IMR-90 (cell line): ENCODE measurements around the gene CDH23. TPM values are rescaled to one million over a fixed set of nuclear protein-coding genes. Genes with fewer than 3 reads are reported as not detected.

Experiments used
- ATAC-seq: fragments of 200-7000 bp; cut with Tn5 transposase; 2 replicates; pipeline ENCODE4 v1.9.1; 2020; ENCODE audit warnings: low read depth, mild to moderate bottlenecking, moderate library complexity
- BruUV-seq: library from RNA; stranded (reverse); fragments of 400-500 nt; replicated peaks from 2 replicates; lab custom pipeline; 2021; lab: Mats Ljungman, UMichigan
- CTCF ChIA-PET: fragments of 300-600 bp; formaldehyde crosslinking; extraction: SDS; loops from one replicate; lab custom pipeline; 2021; ENCODE audit warnings: antibody characterized with exemption; lab: Yijun Ruan, JAX
- POLR2A ChIA-PET: fragments of 300-600 bp; sonication (Branson Sonifier 250); formaldehyde crosslinking; loops from one replicate; lab custom pipeline; 2022; ENCODE audit warnings: antibody characterized with exemption; ENCODE audit not compliant: unreplicated experiment; lab: Charles Lee
- DNase-seq: peaks from one replicate; pipeline ENCODE4 v3.0.0; 2013
- H2AFZ ChIP-seq: replicated peaks from 2 replicates; pipeline ENCODE3; 2013; ENCODE audit warnings: low read length, mild to moderate bottlenecking; ENCODE audit not compliant: poor library complexity
- H2AK5ac ChIP-seq: 2 replicates; pipeline ENCODE4 v1.6.1; 2013; ENCODE audit warnings: low read depth, low read length, inconsistent platforms
- H2AK9ac ChIP-seq: replicated peaks from 2 replicates; pipeline ENCODE3; 2013; ENCODE audit warnings: mild to moderate bottlenecking, low read depth, low read length, moderate library complexity; ENCODE audit not compliant: poor library complexity
- H2BK120ac ChIP-seq: 2 replicates; pipeline ENCODE4 v1.6.1; 2013; ENCODE audit warnings: low read depth, low read length, inconsistent platforms
- H2BK15ac ChIP-seq: 3 replicates; pipeline ENCODE4 v1.6.1; 2013; ENCODE audit warnings: low read depth, low read length, inconsistent platforms
- H2BK20ac ChIP-seq: 2 replicates; pipeline ENCODE4 v1.6.1; 2013; ENCODE audit warnings: low read depth, mild to moderate bottlenecking, inconsistent platforms, low read length, moderate library complexity
- H2BK5ac ChIP-seq: 2 replicates; pipeline ENCODE4 v1.6.1; 2013; ENCODE audit warnings: mild to moderate bottlenecking, low read depth, low read length, inconsistent platforms; ENCODE audit not compliant: poor library complexity, severe bottlenecking
- H3K14ac ChIP-seq: replicated peaks from 2 replicates; pipeline ENCODE4 v1.6.1; 2013; ENCODE audit warnings: low read depth, low read length, inconsistent platforms
- H3K18ac ChIP-seq: 2 replicates; pipeline ENCODE4 v1.6.1; 2013; ENCODE audit warnings: low read depth, low read length, control low read depth
- H3K23ac ChIP-seq: 2 replicates; pipeline ENCODE4 v1.6.1; 2013; ENCODE audit warnings: low read depth, low read length, inconsistent platforms
- H3K27ac ChIP-seq: 2 replicates; pipeline ENCODE4 v1.5.1; 2013; ENCODE audit warnings: mild to moderate bottlenecking, control low read depth, low read length; ENCODE audit not compliant: insufficient read depth
- H3K27me3 ChIP-seq: 2 replicates; pipeline ENCODE4 v1.6.1; 2013; ENCODE audit warnings: low read length; ENCODE audit not compliant: control insufficient read depth, insufficient read depth
- H3K36me3 ChIP-seq: 2 replicates; pipeline ENCODE4 v1.6.1; 2013; ENCODE audit warnings: low read length, mixed read lengths; ENCODE audit not compliant: control insufficient read depth, insufficient read depth
- H3K4ac ChIP-seq: 2 replicates; pipeline ENCODE4 v1.6.1; 2013; ENCODE audit warnings: low read depth, low read length, inconsistent platforms
- H3K4me1 ChIP-seq: 2 replicates; pipeline ENCODE4 v1.6.1; 2013; ENCODE audit warnings: low read length, mixed read lengths; ENCODE audit not compliant: control insufficient read depth, insufficient read depth
- H3K4me2 ChIP-seq: 2 replicates; pipeline ENCODE4 v1.6.1; 2013; ENCODE audit warnings: low read depth, mild to moderate bottlenecking, control low read depth, low read length, moderate library complexity
- H3K4me3 ChIP-seq: 2 replicates; pipeline ENCODE4 v1.5.1; 2013; ENCODE audit warnings: low read depth, mild to moderate bottlenecking, control low read depth, low read length, moderate library complexity; ENCODE audit not compliant: insufficient read depth
- H3K56ac ChIP-seq: 2 replicates; pipeline ENCODE4 v1.6.1; 2013; ENCODE audit warnings: low read length, inconsistent platforms; ENCODE audit not compliant: insufficient read depth; ENCODE audit errors: extremely low read depth
- H3K79me1 ChIP-seq, 2 experiments: 2 replicates each; pipeline ENCODE4 v1.6.1; 2013; ENCODE audit warnings: low read length in 2 of 2, inconsistent platforms in 1 of 2, low read depth in 1 of 2
- H3K9ac ChIP-seq: 2 replicates; pipeline ENCODE4 v1.6.1; 2013; ENCODE audit warnings: low read depth, low read length, control low read depth
- H3K9me1 ChIP-seq: 2 replicates; pipeline ENCODE4 v1.6.1; 2013; ENCODE audit warnings: low read length, inconsistent platforms; ENCODE audit not compliant: insufficient read depth
- H3K9me3 ChIP-seq: 2 replicates; pipeline ENCODE4 v1.6.1; 2013; ENCODE audit warnings: low read length; ENCODE audit not compliant: control insufficient read depth, insufficient read depth
- H4K20me1 ChIP-seq: 2 replicates; pipeline ENCODE4 v1.6.1; 2013; ENCODE audit warnings: low read length, inconsistent platforms; ENCODE audit not compliant: insufficient read depth
- H4K5ac ChIP-seq: 2 replicates; pipeline ENCODE4 v1.6.1; 2013; ENCODE audit warnings: mild to moderate bottlenecking, low read depth, low read length, control low read depth
- H4K8ac ChIP-seq, 2 experiments: 2 replicates each; pipeline ENCODE4 v1.6.1; 2013; ENCODE audit warnings: low read depth in 2 of 2, low read length in 2 of 2, control low read depth in 1 of 2, inconsistent platforms in 1 of 2
- H4K91ac ChIP-seq: 2 replicates; pipeline ENCODE4 v1.6.1; 2013; ENCODE audit warnings: low read depth, low read length, inconsistent platforms; ENCODE audit not compliant: insufficient read depth
- CEBPB ChIP-seq: IDR thresholded peaks from 2 replicates; pipeline ENCODE4 v1.6.1; 2012; ENCODE audit warnings: low read depth, low read length, improper control_type of control experiment
- RAD21 ChIP-seq: IDR thresholded peaks from 2 replicates; pipeline ENCODE4 v1.6.1; 2012; ENCODE audit warnings: low read length, improper control_type of control experiment
- WGBS, 2 experiments: methylation state at CpG; one replicate each; pipeline versions ENCODE4 v1.1.5 to v1.1.7; 2013; ENCODE audit warnings: missing lambda C conversion rate in 2 of 2; ENCODE audit not compliant: insufficient read length in 1 of 2; ENCODE audit errors: extremely low coverage in 2 of 2; 5-methylcytosine and 5-hydroxymethylcytosine counted together
- dilution Hi-C: fragments of 300-500 bp; cut with HindIII; formaldehyde crosslinking; loops from one replicate; pipeline ENCODE4 v1.14.3; 2018; ENCODE audit warnings: low sequenced_read_pairs; ENCODE audit not compliant: unreplicated experiment
- in situ Hi-C: fragments of 300-500 bp; cut with MboI; formaldehyde crosslinking; loops from 3 replicates; pipeline ENCODE4 v1.14.3; 2019; ENCODE audit warnings: low sequenced_read_pairs, inconsistent platforms, mixed read lengths
- intact Hi-C: fragments of 100-400 bp; cut with micrococcal nuclease; formaldehyde crosslinking; loops from 2 replicates; pipeline ENCODE4 v1.10.0; 2022
- polyA plus RNA-seq, 3 experiments: library from polyadenylated mRNA; depleted of rRNA; stranded (reverse); fragments of >200 nt; gene quantifications; 2 replicates each; pipeline ENCODE4 v1.2.3, GENCODE V29; 2012; ENCODE audit warnings: low replicate concordance in 1 of 3
- total RNA-seq: library from RNA; depleted of rRNA; stranded (reverse); fragments of >200 nt; gene quantifications from 2 replicates; pipeline ENCODE4 v1.2.3, GENCODE V29; 2012
- TF ChIP-seq, protein P1 (sequence below): fragments of 150-350 bp; IDR thresholded peaks from 2 replicates; pipeline ENCODE4 v1.6.1; 2016; ENCODE audit warnings: low read depth, mild to moderate bottlenecking, low read length, moderate library complexity, borderline replicate concordance
- TF ChIP-seq, protein P2 (sequence below): fragments of 150-350 bp; IDR thresholded peaks from 2 replicates; pipeline ENCODE4 v1.6.1; 2017; ENCODE audit warnings: mild to moderate bottlenecking, antibody characterized with exemption, low read length, low read depth

CDH23 gene
- total and polyA plus RNA-seq, 2 of the 4 experiments (the other 2 are of a cell fraction): under 0.01 to 0.03 TPM

DNA sequence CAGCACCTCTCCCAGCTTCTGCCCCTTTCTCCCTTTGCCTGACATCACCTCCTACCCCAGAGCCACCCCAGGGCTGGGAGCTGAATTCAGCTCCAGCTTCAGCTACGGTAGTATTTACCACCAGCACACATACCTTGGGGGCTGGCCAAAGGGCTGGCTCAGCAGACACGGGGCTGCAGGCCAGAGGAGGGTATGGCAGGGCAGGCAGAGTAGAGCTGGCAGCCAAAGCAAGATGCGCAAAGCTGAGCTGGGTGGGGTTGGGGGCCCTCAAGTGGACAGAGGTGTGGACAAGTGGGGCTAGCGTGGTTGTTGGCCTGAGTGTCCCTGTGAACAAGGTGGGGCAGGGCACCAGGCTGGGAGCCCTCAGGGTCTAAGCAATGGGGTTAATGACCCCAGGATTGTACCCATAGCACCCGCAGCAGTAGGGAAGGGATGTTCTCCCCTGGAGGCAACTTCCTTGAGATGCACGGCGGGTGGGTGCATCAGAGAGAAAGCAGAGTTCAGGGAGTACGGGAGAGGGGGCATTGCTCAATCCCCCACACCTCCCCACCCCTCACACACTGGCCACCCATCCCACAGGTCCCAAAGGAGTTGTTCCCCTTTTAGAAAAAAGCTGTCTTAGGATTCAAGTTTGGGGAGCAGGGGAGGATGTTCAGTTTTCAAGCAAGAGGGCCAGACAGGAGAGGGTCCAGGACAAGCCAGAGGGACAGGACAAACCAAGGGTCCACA is 368.6 kb downstream of the CDH23 start:
- Histone ChIP-seq H3K36me3 (peaks cover 7% of the 10 kb centered on the region; the same call in 1 of the 2 replicates), H4K5ac (peak overlapping the region; percentile 45), H2AK5ac (peak overlapping the region; percentile 93), H3K56ac (no peak overlapping the region), H3K4me2 (no peak overlapping the region; the same call in 1 of the 2 replicates), H4K20me1 (no peaks in the 10 kb centered on the region), H2AK9ac (peak overlapping the region; percentile 59), H2BK120ac (peak overlapping the region; percentile 96), H3K79me1 (peaks cover 0 to 17% of the 10 kb centered on the region in 2 experiments; a peak in 3 of 4 replicates), H3K9me3 (no peaks in the 10 kb centered on the region), H2BK20ac (peak overlapping the region; percentile 94), H3K14ac (peak overlapping the region; percentile 69), H3K18ac (peak overlapping the region; percentile 84), H4K91ac (peak overlapping the region; percentile 95), H2BK15ac (peak overlapping the region; percentile 65; the same call in 2 of the 3 replicates), H3K27ac (peak overlapping the region; percentile 63), H3K4ac (peak overlapping the region; percentile 95), H3K9ac (peak overlapping the region; percentile 9), H4K8ac (peak overlapping the region; percentile 38 to 85; a peak in 3 of 4 replicates), H3K27me3 (no peaks in the 10 kb centered on the region), H2BK5ac (peak overlapping the region; percentile 67), H2AFZ (peak overlapping the region; percentile 59), H3K23ac (peak overlapping the region; percentile 33; the same call in 1 of the 2 replicates), H3K4me1 (peaks cover 52% of the 10 kb centered on the region), H3K9me1 (peaks cover 31% of the 10 kb centered on the region), H3K4me3 (no peak overlapping the region)
- POLR2A ChIA-PET: no interaction called here
- dilution Hi-C loops: no loop called here
- WGBS, 2 experiments: no CpG with 5 or more reads among the region's 8 CpGs
- CTCF ChIA-PET: no interaction called here
- no TSS peak for BruUV-seq
- intact Hi-C loops: loop anchor here (5.0 kb wide), 1 partner anchor 53 kb away; no protein-coding TSS in a partner anchor
- TF ChIP-seq RAD21: no peak
- TF ChIP-seq, protein P1, sequence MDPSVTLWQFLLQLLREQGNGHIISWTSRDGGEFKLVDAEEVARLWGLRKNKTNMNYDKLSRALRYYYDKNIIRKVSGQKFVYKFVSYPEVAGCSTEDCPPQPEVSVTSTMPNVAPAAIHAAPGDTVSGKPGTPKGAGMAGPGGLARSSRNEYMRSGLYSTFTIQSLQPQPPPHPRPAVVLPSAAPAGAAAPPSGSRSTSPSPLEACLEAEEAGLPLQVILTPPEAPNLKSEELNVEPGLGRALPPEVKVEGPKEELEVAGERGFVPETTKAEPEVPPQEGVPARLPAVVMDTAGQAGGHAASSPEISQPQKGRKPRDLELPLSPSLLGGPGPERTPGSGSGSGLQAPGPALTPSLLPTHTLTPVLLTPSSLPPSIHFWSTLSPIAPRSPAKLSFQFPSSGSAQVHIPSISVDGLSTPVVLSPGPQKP: no peak
- TF ChIP-seq, protein P2, sequence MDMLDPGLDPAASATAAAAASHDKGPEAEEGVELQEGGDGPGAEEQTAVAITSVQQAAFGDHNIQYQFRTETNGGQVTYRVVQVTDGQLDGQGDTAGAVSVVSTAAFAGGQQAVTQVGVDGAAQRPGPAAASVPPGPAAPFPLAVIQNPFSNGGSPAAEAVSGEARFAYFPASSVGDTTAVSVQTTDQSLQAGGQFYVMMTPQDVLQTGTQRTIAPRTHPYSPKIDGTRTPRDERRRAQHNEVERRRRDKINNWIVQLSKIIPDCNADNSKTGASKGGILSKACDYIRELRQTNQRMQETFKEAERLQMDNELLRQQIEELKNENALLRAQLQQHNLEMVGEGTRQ: no peak
- TF ChIP-seq CEBPB: peak; percentile 23; the same call in 1 of the 2 replicates
- ATAC-seq (peak; percentile 2; the same call in 1 of the 2 replicates), DNase-seq (peak; percentile 30)
- in situ Hi-C loops: no loop called here
